DMS153 treated with DMSO at 0.1 percent for 48 hours (cell line): ENCODE data around the gene RBM18.
A peak's percentile ranks its signal among the peaks of the same experiment; 100 is the strongest.

Experiments
- DNase-seq: peaks from one replicate; lab custom pipeline; 2025; ENCODE audit not compliant: unreplicated experiment; lab: John Stamatoyannopoulos, UW

The RBM18 gene

DNA sequence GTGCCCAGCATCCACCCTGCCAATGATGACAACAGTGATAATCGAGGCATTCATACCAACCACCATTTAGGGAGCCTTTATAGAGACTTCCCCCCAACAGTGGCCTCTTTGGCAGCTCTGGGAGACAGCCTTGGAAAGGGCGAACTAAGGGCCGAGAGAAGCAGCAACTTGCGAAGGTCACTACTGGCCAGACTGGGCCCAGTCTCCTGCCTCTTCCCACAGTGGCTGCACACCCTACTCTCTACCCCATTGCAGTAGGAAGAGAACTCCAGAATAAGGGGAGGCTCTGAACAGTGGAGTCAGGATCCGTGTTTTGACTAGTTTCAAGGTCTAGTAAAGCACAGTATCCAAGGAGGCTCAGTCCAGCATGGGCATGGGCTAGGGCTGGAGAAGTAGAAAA is 41.2 kb downstream of the RBM18 start:
- DNase-seq: no peak

DNA sequence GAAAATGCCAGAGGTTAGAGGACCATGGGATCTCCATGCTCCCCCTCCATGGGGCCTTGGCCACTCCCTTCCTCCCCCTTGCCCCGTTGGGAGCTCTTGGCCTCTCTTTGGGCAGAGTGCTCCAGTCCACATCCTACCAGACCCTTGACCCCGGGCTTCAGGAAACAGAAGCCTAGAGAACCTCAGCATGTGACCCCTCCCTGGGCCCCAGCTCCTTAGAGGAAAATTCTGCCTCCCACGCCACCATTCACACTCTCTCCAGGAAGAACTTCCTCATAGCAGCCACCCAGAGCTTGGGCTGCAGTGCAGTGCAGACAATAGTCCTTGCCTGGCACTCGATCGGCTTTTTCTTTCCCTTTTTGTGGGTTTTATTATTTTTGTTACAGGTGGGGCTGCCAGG is 41.8 kb downstream of the RBM18 start:
- DNase-seq: no peak

DNA sequence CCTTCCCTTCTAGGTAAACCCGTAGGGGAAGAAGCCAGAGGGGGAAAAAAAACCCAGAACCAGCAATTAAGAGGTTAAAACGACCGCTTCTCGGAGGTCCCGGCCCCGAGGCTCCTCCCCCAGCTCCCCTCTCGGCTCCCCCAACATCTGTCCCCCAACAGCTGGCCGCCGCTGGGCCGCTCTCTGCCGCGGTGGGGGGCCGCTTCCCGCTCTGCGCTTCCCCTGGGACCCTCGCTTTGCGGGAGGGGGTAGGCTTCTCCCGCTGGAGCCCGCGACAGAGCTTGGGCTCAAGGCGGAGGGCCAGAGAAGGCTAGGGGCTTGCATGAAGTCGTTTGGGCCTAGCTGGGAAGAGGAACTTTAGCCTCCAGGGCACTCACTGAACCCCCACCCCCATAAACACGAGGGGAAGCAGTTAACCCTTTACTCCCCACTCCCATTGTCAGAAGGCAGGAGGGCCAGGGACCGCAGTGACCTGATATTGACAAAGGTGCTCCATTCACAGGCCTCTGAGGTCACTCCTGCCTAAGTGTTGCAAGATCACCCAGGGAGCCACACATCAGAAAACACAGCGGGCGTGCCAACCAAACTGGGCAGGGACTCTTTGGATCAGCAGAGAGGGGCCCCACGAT is 43.3 kb downstream of the RBM18 start:
- DNase-seq: no peak

DNA sequence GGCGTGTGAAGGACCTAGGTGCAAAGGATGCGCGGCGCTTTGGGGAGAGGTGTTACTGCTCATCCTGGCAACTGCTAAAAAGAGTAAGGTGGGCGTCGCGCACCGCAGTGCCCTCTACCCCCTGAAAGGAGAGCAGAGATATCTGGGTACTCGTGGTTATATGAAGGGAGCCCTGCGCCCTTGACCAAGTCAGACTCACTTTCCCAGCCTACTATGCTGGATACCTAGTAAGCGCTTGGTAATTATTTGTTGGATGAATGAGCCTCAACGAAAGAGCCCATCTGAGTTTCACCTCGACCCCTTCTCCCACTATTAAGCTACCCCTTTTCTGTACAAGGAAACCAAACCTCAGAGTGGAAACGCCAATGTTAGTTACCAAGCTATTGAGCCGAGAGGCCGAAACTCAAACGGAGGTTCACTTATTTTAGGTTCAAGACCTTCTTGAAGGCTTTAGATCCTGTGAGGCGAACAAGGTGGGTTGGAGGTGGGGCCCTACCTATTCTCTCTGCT is 43.9 kb downstream of the RBM18 start:
- no peak for DNase-seq

DNA sequence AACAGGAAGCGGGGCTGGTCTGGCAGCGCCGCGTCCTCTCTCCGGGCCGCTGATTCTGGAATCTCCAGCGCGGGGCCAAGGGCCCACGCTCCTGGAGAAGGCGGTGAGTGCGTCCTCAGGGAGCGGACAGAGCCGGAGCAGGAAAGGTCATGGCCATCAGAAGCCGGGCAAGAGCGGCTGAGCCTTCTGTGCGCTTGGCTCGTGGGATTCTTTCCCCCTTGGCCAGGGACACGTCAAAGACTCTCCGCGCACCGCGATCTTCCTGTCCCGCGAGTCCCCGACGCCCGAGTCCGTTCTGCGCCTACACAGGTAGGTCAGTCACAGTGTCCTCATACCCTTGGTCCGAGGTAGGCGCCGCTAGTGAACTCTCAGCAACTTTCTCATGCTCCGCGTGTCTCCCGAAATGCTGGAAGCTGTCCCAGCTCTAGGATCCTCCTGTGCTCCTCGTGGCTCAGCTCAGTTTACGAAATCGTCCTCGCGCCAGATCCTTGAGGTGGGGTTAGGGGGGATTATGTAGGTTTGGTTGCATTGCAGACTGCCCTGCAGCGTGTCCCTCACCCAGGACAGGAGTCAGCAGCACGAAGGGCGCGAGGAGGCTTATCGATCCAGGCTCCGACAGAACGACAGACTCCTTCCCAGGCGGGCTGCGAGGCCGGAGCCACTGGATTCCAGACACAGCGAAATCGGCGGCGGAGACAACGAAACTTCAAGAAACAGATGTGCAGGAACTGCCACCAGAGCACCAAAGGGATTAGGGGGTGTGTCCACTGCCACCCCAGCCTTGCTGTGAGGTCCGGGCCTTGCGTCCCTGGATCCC is 44.6 kb downstream of the RBM18 start:
- no peak for DNase-seq

DNA sequence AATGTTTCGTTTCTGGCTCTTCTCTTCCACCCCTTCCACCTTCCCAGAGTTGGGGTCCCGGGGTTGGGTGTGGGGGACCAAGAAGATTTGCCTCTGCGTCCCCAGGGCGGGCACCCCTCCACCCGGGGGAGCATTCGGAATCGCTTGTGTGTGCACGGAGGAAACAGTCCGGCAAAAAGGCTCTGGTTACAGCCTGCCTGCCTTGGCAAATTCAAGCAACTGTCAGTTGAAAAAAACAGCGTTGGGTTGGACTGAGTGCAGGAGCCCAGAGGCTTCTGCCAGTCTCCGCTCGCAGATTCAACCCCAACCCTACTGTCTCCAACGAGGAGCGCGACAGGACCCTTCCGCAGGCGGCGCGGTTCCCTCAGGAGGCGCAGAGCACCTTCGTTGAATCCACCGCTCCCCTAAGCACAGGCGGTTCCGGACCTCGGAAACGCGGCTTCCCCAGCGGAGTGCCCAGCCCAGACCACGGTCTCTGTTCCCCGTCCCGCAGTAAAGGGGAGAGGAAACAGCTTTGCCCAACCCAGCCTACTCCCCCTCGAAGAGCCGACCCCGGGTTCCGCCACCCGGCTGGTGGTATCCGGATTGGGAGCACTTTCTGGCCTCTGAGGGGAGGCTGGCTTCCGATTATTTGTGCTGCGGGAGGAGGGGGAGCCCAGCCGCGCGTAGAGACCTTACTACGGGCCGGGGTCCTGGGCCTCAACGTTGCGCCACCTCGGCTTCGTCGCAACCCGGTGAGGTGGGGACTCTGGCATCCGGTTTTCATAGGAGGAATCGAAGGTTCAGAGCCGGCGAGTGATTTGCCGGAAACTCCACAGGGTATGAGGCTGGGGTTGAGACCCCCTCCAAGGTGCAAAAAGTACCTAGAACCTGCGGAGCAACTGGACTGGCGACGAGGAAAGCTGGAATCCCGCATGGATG is 45.4 kb downstream of the RBM18 start:
- no peak for DNase-seq

DNA sequence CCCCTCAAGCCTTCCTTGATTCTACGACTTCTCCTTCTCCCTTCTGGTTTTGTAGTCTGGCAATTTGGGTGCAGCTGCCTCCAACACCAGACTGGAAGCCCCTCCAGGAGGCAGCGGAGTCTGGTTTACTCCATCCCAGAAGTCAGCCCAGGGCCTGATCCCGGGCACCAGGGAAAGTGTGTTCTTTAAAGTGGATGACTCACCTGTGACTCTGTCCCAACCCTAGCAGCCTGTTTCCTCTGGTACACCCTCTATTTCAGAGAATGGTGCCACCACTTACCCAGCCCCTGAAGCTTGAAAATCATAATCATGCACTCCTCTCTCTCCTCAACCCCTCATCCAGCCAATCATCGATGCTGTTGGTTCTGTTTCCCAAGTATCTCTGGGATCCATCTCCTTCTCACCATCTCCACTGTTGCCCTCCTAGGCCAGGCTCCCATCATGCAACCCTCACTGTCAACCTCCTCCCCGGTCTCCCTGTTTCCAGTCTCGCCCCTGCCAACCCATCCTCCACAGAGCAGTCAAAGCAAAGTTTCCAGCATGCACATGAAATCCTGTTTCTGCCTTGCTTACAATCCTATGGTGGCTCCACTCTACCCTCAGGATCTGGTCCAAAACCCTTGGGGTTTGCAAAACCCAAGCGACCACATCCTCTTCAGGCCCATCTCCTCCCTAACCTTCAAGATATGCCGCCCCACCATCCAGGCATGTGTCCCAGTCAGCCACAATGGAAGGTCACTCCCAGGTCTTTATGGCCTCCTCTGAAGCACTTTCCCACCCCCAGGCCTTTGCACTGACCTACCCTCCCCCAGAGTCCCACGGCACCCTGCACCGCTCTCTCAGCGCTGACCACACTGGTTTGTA is 46.3 kb downstream of the RBM18 start:
- DNase-seq: no peak

DNA sequence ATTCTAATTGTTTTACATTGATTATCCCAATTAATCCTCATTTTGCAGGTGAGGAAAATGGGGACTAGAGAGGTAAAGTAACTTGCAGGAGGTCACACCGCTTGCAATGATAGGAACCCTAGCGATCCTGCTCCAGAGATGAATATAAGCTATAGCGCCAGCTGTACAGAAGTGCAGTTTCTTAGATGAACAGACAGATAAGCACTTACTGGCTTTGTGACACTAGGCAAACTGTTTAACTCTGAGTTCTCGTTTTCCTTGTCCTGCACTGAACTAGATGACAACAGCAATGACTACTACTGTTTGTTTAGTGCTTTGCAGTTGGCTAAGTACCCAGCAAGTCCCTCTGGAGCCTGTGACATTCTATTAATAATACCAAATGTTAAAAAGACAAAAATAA is 47.0 kb downstream of the RBM18 start:
- DNase-seq: no peak

DNA sequence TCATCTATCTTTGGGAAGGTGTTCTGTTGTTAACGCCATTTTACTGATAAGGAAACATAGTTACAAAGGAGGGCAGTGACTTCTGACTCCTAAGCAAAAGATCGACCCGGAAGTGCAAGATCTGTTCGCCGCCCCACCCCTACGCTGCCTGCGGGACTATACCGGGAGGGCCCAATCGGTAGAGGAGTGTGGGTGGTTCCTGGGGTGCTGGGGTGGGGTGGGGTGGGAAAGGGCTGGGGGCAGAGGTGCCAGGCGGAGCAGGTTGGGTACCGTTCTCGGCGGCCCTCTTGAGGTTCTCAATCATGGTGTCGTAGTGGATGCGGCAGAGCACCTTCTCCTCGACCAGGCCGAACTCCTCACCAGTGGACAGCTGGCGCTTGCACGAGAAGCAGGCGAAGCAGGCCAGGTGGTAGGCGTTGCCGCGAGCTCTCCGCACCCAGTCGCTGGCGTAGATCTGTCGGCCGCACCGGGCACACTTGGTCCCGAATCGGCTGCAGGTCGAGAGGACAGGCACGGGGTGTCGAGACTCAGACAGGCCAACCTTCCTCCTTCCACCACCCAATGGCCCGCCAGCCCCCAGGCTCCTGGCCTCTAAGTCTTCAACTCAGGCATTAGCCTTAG is 47.7 kb downstream of the RBM18 start:
- DNase-seq: no peak

DNA sequence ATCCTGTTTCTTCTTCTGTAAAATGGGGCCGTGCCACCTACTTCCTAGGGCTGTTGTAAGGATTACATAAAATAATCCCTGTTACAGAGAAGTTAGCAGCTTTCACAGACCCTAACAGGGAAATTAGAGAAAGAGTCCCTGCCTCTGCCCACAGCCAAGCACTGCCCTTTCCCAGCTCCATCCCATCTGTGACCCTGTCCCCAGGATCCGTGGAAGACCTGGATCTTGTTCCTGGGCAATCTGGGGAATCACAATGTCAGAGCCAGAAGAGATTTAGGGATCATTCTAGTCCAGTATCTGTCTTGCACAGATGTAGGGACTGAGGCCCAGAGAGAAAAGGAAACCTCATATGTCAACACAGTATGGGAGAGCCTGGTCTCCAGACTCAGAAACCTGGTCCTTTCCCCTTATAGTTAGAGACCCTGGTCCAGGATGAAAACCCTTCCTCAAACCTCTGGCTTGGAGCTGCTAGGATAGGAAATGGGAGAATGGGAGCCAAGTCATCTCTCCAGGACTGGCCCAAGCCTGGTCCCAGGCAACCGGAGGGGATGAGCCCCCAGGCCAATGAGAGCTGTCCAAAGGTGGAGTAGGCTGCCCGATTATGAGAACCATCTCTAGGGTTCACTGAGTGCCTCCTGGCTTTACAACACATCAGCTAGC is 48.4 kb downstream of the RBM18 start:
- no peak for DNase-seq

DNA sequence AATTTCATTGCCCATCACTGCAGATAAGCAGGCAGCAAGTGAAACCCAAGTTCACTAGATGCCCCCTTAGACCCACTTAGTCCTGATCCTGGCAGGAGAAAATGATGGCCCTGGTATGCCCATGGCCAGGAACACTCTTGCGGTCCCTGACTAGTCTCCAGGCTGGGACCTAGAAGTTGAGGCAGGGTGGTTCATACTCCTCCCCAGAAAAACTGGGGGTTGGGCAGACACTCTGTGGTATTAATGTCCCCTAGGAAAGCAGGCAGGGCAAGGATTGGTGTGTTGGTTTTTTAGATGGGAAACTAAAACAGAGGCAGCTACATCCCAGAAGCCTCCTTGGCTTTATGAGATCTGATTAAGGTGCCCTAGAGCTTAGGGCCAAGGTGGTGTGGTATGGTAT is 49.0 kb downstream of the RBM18 start:
- DNase-seq: no peak

DNA sequence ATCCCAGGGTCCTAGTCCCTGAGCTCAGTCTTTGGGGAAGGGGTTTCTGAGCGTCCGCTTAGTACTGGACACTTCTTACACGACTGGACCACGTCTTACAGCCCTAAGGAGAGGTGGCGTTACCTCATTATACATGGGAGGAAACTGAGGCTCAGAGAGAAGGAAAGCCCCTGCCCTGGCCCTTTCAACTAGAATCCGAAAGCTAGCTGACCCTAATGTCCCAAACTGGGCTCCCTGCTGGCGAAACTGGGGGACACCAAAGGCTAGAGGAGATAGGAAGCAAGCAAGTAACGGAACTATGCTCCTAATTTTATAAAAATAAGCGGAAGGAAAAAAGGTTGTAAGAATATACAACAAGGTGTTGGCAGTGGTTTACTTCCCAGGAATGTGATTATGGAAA is 50.1 kb downstream of the RBM18 start:
- no peak for DNase-seq

DNA sequence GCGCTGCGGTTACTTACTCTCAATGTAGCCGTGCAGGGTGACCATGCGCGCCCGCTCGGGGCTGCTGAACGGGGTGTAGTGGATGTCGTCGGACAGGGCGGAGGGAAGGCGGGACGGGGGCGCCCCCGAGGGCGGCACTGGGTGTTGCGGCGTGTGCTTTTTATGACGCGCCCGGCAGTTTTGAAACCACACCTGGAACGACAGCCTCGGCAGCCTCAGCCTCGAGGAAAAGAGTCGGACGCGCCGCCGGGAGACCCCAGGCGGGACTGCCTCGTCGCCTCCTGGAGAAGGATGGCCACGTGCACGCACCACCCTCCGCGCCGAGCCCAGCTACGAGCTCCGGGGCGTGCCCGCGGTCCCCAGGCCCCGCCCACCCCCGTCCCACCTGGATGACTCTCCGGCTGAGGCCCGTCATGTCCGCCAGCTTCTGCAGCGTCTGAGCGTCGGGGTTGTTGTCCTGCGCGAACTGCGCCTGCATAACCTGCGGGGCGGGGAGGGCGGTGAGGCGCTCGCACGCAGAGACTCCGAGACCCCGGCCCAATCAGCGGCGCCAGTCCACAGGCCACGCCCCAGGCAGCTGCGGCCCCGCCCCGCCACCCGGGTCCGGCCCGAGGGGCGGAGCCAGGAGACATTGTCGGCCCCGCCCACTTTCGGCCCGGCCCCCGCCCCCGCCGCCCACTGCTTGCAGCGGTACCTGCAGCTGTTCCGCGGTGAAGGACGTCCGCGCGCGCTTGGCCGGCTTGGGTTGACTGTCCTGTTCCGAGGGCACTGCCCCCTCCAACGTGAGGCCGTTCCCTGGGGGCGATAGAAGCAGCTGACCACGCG is 50.8 kb downstream of the RBM18 start:
- peak; percentile 86 for DNase-seq

DNA sequence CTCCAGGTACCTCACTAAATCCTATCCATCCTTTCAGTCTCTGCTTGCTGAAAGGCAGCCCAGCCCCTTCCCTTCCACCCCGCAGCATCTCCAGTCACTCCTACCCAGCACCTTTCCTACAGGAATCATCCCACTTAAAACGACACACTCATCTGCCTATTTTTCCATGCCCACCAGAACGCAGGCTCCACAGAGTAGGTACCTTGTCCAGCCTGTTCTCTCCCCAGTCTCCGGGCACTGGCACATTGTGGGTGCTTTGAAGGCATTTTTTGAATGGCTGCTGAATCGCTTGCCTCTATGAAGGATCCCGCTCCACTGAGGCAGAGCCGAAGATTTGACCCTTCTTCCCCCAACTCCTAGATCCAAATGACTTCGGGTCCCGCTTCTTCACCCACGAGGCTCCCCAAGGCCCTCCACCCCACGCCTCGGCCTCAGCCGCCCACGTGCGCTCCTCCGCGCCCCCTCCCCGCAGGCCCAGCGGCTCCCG is 51.5 kb downstream of the RBM18 start:
- DNase-seq: no peak

DNA sequence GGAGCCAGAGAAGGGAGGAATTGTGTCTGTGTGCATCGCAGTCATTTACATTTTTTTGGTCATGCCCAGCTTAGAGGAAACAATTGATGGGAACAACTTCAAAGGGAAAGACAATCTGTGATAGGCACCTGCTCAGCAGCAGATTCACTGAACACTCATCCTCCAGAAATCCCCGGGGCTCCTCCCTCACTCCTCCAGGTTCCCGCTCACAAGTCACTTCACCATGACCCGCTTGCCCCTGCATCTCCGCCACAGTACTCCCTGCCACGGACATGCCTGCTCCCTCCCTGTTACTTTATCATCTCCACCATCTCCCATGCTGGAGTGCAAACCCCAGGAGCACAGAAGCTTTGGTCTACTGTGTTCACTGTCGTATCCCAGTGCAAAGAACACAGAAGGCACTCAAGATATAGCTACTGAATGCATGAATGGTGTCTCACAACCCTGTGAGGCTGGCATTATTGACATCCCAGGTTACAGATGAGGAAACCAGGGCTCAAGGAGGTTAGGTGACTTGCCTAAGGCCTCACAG is 52.1 kb downstream of the RBM18 start:
- DNase-seq: no peak

DNA sequence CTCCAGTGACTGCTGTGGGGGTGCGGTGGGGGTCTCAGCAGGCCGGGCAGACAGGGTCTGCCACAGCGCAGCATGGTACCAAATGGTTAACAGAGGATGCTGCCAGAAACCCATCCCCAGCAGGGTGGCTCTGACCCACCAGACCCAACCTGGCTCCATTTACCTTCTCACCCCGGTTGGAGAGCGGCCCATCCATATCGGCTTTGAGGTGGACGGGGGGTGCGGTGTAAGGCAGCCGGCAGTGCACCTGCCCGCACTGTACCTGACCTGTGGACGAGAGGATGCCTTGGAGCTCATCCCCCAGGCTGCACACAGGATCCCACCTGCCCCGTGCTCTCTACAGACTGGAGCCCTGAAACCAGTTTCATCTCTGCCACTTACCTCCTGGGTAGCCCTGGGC is 55.2 kb downstream of the RBM18 start:
- DNase-seq: no peak

DNA sequence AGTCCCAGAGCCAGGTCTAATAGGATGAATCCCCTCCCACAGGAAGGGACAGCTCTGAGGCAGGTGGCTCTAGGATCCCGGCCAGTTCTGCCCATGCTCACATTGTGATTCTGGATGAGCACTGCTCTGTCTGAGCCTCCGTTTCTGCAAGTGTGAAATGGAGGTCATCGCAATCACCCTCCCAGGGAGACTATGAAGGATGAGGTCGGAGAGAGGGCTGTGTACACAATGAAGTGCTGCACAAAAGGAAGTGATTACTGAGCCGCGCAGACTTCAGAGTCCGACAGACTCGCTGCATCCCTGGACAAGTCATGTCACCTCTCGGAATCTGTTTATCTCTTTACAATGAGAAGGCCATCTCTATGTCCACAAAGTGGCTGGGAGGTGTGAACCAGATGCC is 57.5 kb downstream of the RBM18 start:
- no peak for DNase-seq
